ENCODE results near the gene HIPK1.
"Not testable (repeated sequence)": the region's sequence is repeated elsewhere in the genome, so short reads cannot be mapped to it uniquely, and the experiment has no call there.

HIPK1 gene

GRCh38 chr1:114011796-114012195 is 82.7 kb downstream of the HIPK1 start:
- no peak for DNase-seq (ENCODE audit: low read depth)

- DNase-seq (ENCODE audit: low read depth) = no peak
Observed at GRCh38 chr1:114015075-114015474, 86.0 kb downstream of the HIPK1 start.

- DNase-seq (ENCODE audit: low read depth) = not testable (repeated sequence)
Observed at GRCh38 chr1:114019724-114020123, 90.6 kb downstream of the HIPK1 start.

GRCh38 chr1:114021665-114022099 is 92.6 kb downstream of the HIPK1 start:
- DNase-seq (ENCODE audit: low read depth) = no peak

GRCh38 chr1:114022877-114023276 is 93.8 kb downstream of the HIPK1 start:
- DNase-seq (ENCODE audit: low read depth) = no peak

- DNase-seq (ENCODE audit: low read depth) = no peak
Observed at GRCh38 chr1:114023377-114023776, 94.3 kb downstream of the HIPK1 start.

- no peak for DNase-seq (ENCODE audit: low read depth)
Observed at GRCh38 chr1:114024049-114024448, 94.9 kb downstream of the HIPK1 start.

GRCh38 chr1:114025609-114026401 is 96.7 kb downstream of the HIPK1 start:
- no peak for DNase-seq (ENCODE audit: low read depth)

GRCh38 chr1:114026797-114027196 is 97.7 kb downstream of the HIPK1 start:
- DNase-seq (ENCODE audit: low read depth) = no peak
